Immature natural killer cell (primary cell): ENCODE measurements around the gene DIAPH2. TPM values are rescaled to one million over a fixed set of nuclear protein-coding genes. Genes with fewer than 3 reads are reported as not detected.

Source experiments
- DNase-seq, 3 donors: peaks; one replicate each; pipeline ENCODE4 v3.0.0; 2022; ENCODE audit warnings: mixed read lengths in 1 of 3
- H3K27ac Mint-ChIP-seq, 6 donors: one replicate each; pipeline ENCODE4 v1.8.0; 2020; ENCODE audit warnings: mixed read lengths in 6 of 6, mild to moderate bottlenecking in 5 of 6, inconsistent platforms in 4 of 6, moderate library complexity in 3 of 6
- H3K27me3 Mint-ChIP-seq, 3 donors: one replicate each; pipeline ENCODE4 v1.8.0; 2020 to 2021; ENCODE audit warnings: low read depth in 3 of 3, mild to moderate bottlenecking in 3 of 3, mixed read lengths in 3 of 3, moderate library complexity in 3 of 3, inconsistent platforms in 1 of 3
- H3K36me3 Mint-ChIP-seq, 3 donors: one replicate each; pipeline ENCODE4 v1.8.0; 2020; ENCODE audit warnings: mixed read lengths in 3 of 3, inconsistent platforms in 2 of 3, mild to moderate bottlenecking in 2 of 3
- H3K4me1 Mint-ChIP-seq, 2 donors: one replicate each; pipeline ENCODE4 v1.8.0; 2020; ENCODE audit warnings: inconsistent platforms in 2 of 2, mild to moderate bottlenecking in 2 of 2, mixed read lengths in 2 of 2, moderate library complexity in 1 of 2
- H3K4me3 Mint-ChIP-seq, 5 donors: one replicate each; pipeline ENCODE4 v1.8.0; 2020; ENCODE audit warnings: mild to moderate bottlenecking in 5 of 5, mixed read lengths in 5 of 5, inconsistent platforms in 3 of 5, moderate library complexity in 3 of 5
- H3K9me3 Mint-ChIP-seq, 6 donors: one replicate each; pipeline ENCODE4 v1.8.0; 2020; ENCODE audit warnings: mild to moderate bottlenecking in 6 of 6, mixed read lengths in 6 of 6, inconsistent platforms in 4 of 6, moderate library complexity in 3 of 6
- polyA plus RNA-seq, 3 donors: library from polyadenylated mRNA; unstranded; fragments of 300-500 nt; fragmentation: Illumina TruSeq; gene quantifications; one replicate each; pipeline ENCODE4 v1.2.3, GENCODE V29; 2021

Gene DIAPH2
- polyA plus RNA-seq, 3 donors from 2014 or later, result 5.5 to 10.9 (median 9.6) TPM

- DNase-seq, result no peak
- peaks cover 5 to 6% of the 10 kb centered on the region in 2 donors for H3K4me1 Mint-ChIP-seq
- no peak overlapping the region for H3K4me3 Mint-ChIP-seq
- H3K9me3 Mint-ChIP-seq, result no peaks in the 10 kb centered on the region
- H3K27ac Mint-ChIP-seq, result no peak overlapping the region
- H3K36me3 Mint-ChIP-seq, result no peaks in the 10 kb centered on the region
- peaks cover 0 to 2% (median 0%) of the 10 kb centered on the region in 3 donors for H3K27me3 Mint-ChIP-seq
These were observed 954.0 kb downstream of the DIAPH2 start for GRCh38 chrX:97638621-97639020.

DNA sequence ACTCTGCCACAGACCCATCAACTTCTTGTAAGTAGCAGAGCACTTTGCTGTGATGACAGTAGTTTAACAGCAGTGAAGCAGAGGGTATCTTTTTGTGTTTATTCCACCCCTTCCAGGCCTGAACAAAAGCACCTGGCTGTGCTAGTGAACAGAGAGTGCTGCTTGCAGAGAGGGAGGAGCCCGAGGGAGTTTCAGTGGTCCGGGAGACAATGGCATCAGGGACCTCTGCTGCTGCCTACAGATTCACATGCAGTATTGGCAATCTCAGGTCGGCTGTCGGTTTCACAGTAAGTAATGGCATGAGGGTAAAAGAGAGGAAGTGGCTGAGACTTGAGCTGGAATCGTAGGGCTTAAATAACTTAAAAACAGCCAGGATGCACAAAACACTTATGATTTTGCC is 954.9 kb downstream of the DIAPH2 start:
- no peaks in the 10 kb centered on the region for H3K36me3 Mint-ChIP-seq

More for the DNA sequence above, 954.9 kb downstream of the DIAPH2 start:
- Mint-ChIP-seq H3K27me3 (peaks cover 0 to 2% (median 2%) of the 10 kb centered on the region in 3 donors), H3K4me3 (no peak overlapping the region), H3K27ac (no peak overlapping the region), H3K9me3 (no peaks in the 10 kb centered on the region), H3K4me1 (peaks cover 5 to 6% of the 10 kb centered on the region in 2 donors)
- no peak for DNase-seq

Other genes starting within 250 kb of the DIAPH2 start
- under 1 TPM in 1 of 3 donors, not detected in 2; 0.49 TPM for gene RPA4, start 199.1 kb downstream of the DIAPH2 start, polyA plus RNA-seq